Fibroblast of gingiva (primary cell): ENCODE measurements around the gene PAQR9.

Source experiments
- DNase-seq: peaks from one replicate; pipeline ENCODE4 v3.0.0-alpha.2; 2011; ENCODE audit warnings: low read depth

PAQR9 gene

GRCh38 chr3:142982038-142982773 is 18.7 kb upstream of the PAQR9 start:
- no peak for DNase-seq

GRCh38 chr3:142981108-142981507 is 17.6 kb upstream of the PAQR9 start:
- no peak for DNase-seq

GRCh38 chr3:142977399-142977728 is 13.9 kb upstream of the PAQR9 start:
- no peak for DNase-seq

- DNase-seq: peak; percentile 83
These were observed 13.3 kb upstream of the PAQR9 start for GRCh38 chr3:142976621-142977398.

- DNase-seq: no peak
These were observed 12.0 kb upstream of the PAQR9 start for GRCh38 chr3:142975316-142975995.

- no peak for DNase-seq
These were observed 9.9 kb upstream of the PAQR9 start for GRCh38 chr3:142973217-142974009.

GRCh38 chr3:142972092-142972753 is 8.7 kb upstream of the PAQR9 start:
- no peak for DNase-seq

- no peak for DNase-seq
These were observed 8.0 kb upstream of the PAQR9 start for GRCh38 chr3:142971431-142971830.

- no peak for DNase-seq
These were observed 5.0 kb upstream of the PAQR9 start for GRCh38 chr3:142968319-142969025.

- no peak for DNase-seq
These were observed 3.3 kb upstream of the PAQR9 start for GRCh38 chr3:142966808-142967207.

GRCh38 chr3:142965581-142965980 is 2.1 kb upstream of the PAQR9 start:
- DNase-seq: no peak

- no peak for DNase-seq
These were observed 299 bp downstream of the PAQR9 start for GRCh38 chr3:142963234-142963515.

GRCh38 chr3:142962520-142963233 is 797 bp downstream of the PAQR9 start:
- DNase-seq: no peak

GRCh38 chr3:142962175-142962519 is 1.3 kb downstream of the PAQR9 start:
- DNase-seq: no peak

- DNase-seq: no peak
These were observed 1.9 kb downstream of the PAQR9 start for GRCh38 chr3:142961539-142961938.

GRCh38 chr3:142960322-142960850 is 3.1 kb downstream of the PAQR9 start:
- DNase-seq: no peak

GRCh38 chr3:142958707-142959106 is 4.8 kb downstream of the PAQR9 start:
- no peak for DNase-seq

- DNase-seq: no peak
These were observed 10.0 kb downstream of the PAQR9 start for GRCh38 chr3:142953443-142953842.

GRCh38 chr3:142952272-142953193 is 10.9 kb downstream of the PAQR9 start:
- DNase-seq: no peak
